Lung microvascular endothelial cell (primary cell): ENCODE data around the gene HTT. TPM values are rescaled to one million over a fixed set of nuclear protein-coding genes. Genes with fewer than 3 reads are reported as not detected.
A peak's percentile ranks its signal among the peaks of the same experiment; 100 is the strongest.
"Not testable (repeated sequence)": the region's sequence is repeated elsewhere in the genome, so short reads cannot be mapped to it uniquely, and the experiment has no call there.

Experiments
- DNase-seq, 2 donors: peaks; one replicate each; pipeline versions ENCODE4 v3.0.0 to v3.0.0-alpha.2; 2010; ENCODE audit warnings: low read depth in 2 of 2
- total RNA-seq: library from RNA; depleted of rRNA; stranded (reverse); fragments of >200 nt; gene quantifications from 2 replicates; pipeline ENCODE4 v1.2.1, GENCODE V29; 2014

HTT gene
- total RNA-seq, 1 donor from 2014 or later = 34.3 TPM

- no peak for DNase-seq
Observed at GRCh38 chr4:3121110-3121509, 46.6 kb downstream of the HTT start.

- no peak for DNase-seq
Observed at GRCh38 chr4:3121596-3121995, 47.1 kb downstream of the HTT start.

- peak; percentile 93 to 96 for DNase-seq
Observed at GRCh38 chr4:3122081-3122563, 47.6 kb downstream of the HTT start.

- peak; percentile 50 to 63 for DNase-seq
Observed at GRCh38 chr4:3123181-3123671, 48.7 kb downstream of the HTT start.

GRCh38 chr4:3124070-3124767 is 49.7 kb downstream of the HTT start:
- DNase-seq = peak; percentile 26 to 29

- DNase-seq = no peak
Observed at GRCh38 chr4:3127112-3127511, 52.6 kb downstream of the HTT start.

- DNase-seq = no peak
Observed at GRCh38 chr4:3128058-3128457, 53.6 kb downstream of the HTT start.

- DNase-seq = no peak
Observed at GRCh38 chr4:3128976-3129375, 54.5 kb downstream of the HTT start.

- DNase-seq = no peak
Observed at GRCh38 chr4:3130201-3130600, 55.7 kb downstream of the HTT start.

- no peak for DNase-seq
Observed at GRCh38 chr4:3130826-3131225, 56.3 kb downstream of the HTT start.

- DNase-seq = no peak
Observed at GRCh38 chr4:3134201-3134600, 59.7 kb downstream of the HTT start.

- DNase-seq = no peak
Observed at GRCh38 chr4:3135155-3136011, 60.9 kb downstream of the HTT start.

- peak; percentile 29 to 62 for DNase-seq
Observed at GRCh38 chr4:3136454-3136853, 62.0 kb downstream of the HTT start.

- no peak for DNase-seq
Observed at GRCh38 chr4:3137908-3138307, 63.4 kb downstream of the HTT start.

GRCh38 chr4:3145234-3145924 is 70.9 kb downstream of the HTT start:
- DNase-seq = peak; percentile 28 to 32

GRCh38 chr4:3148926-3149325 is 74.4 kb downstream of the HTT start:
- no peak for DNase-seq

- DNase-seq = not testable (repeated sequence)
Observed at GRCh38 chr4:3151238-3151637, 76.8 kb downstream of the HTT start.

- DNase-seq = no peak
Observed at GRCh38 chr4:3157366-3157765, 82.9 kb downstream of the HTT start.

GRCh38 chr4:3158841-3159240 is 84.4 kb downstream of the HTT start:
- DNase-seq = no peak

GRCh38 chr4:3160438-3160837 is 86.0 kb downstream of the HTT start:
- no peak for DNase-seq

- not testable (repeated sequence) for DNase-seq
Observed at GRCh38 chr4:3161044-3161443, 86.6 kb downstream of the HTT start.

GRCh38 chr4:3166434-3166833 is 92.0 kb downstream of the HTT start:
- not testable (repeated sequence) for DNase-seq
